SK-N-SH (cell line): ENCODE results near the gene NSDHL. TPM values are rescaled to one million over a fixed set of nuclear protein-coding genes. Genes with fewer than 3 reads are reported as not detected.

ENCODE experiments used
- polyA plus RNA-seq, 3 experiments: library from polyadenylated mRNA; depleted of rRNA; stranded (reverse); fragments of >200 nt; gene quantifications; 2 replicates each; pipeline ENCODE4 v1.2.3, GENCODE V29; 2012

NSDHL gene
- polyA plus RNA-seq, 1 of the 3 experiments (the other 2 are of a cell fraction), result 24.8 TPM

Other genes starting within 250 kb of the NSDHL start
- gene GABRQ, start 193.2 kb upstream of the NSDHL start, polyA plus RNA-seq (2012; rRNA removed), result 0.02 and 0.03 TPM in 2 replicates
- 84.2 and 107 TPM in 2 replicates for gene MAGEA3, start 132.3 kb upstream of the NSDHL start, polyA plus RNA-seq (2012; rRNA removed)
- gene CSAG2, start 121.8 kb upstream of the NSDHL start, polyA plus RNA-seq (2012; rRNA removed), result not detected in 2 replicates
- gene MAGEA2B, start 116.4 kb upstream of the NSDHL start, polyA plus RNA-seq (2012; rRNA removed), result 17.1 and 29.5 TPM in 2 replicates
- 55.1 and 55.8 TPM in 2 replicates for gene CSAG1, start 97.3 kb upstream of the NSDHL start, polyA plus RNA-seq (2012; rRNA removed)
- 81.1 and 104 TPM in 2 replicates for gene MAGEA12, start 97.3 kb upstream of the NSDHL start, polyA plus RNA-seq (2012; rRNA removed)
- 55.9 and 66.3 TPM in 2 replicates for gene MAGEA2, start 77.2 kb upstream of the NSDHL start, polyA plus RNA-seq (2012; rRNA removed)
- 72.2 and 115 TPM in 2 replicates for gene CSAG3, start 71.8 kb upstream of the NSDHL start, polyA plus RNA-seq (2012; rRNA removed)
- 63.1 and 78.8 TPM in 2 replicates for gene MAGEA6, start 61.4 kb upstream of the NSDHL start, polyA plus RNA-seq (2012; rRNA removed)
- 41.1 and 46.6 TPM in 2 replicates for gene CETN2, start 306 bp upstream of the NSDHL start, polyA plus RNA-seq (2012; rRNA removed)
- 10.3 and 10.6 TPM in 2 replicates for gene ZNF185, start 67.0 kb downstream of the NSDHL start, polyA plus RNA-seq (2012; rRNA removed)
- gene PNMA5, start 163.1 kb downstream of the NSDHL start, polyA plus RNA-seq (2012; rRNA removed), result not detected in 2 replicates
- gene PNMA3, start 225.4 kb downstream of the NSDHL start, polyA plus RNA-seq (2012; rRNA removed), result 0.12 and 0.19 TPM in 2 replicates
- gene PNMA6A, start 241.4 kb downstream of the NSDHL start, polyA plus RNA-seq (2012; rRNA removed), result 0.71 and 0.81 TPM in 2 replicates